ENCODE data around the gene NAT16.

The NAT16 gene

DNA sequence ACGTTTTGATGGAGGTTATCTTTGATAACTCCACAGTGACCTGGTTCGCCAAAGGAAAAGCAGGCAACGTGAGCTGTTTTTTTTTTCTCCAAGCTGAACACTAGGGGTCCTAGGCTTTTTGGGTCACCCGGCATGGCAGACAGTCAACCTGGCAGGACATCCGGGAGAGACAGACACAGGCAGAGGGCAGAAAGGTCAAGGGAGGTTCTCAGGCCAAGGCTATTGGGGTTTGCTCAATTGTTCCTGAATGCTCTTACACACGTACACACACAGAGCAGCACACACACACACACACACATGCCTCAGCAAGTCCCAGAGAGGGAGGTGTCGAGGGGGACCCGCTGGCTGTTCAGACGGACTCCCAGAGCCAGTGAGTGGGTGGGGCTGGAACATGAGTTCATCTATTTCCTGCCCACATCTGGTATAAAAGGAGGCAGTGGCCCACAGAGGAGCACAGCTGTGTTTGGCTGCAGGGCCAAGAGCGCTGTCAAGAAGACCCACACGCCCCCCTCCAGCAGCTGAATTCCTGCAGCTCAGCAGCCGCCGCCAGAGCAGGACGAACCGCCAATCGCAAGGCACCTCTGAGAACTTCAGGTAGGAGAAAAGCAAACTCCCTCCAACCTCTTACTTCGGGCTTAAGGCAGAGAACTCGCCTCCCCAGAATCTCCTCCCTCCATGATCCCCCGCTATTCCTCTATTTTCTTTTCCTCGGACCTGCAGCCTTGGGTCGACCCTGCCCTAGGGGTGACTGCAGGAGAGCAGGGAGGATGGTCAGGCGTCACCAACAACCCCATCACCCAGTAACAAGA lies 53.2 kb downstream of the NAT16 start, which contains the start of gene SERPINE1:
Gene SERPINE1 (plus strand): TSS at position 454 of the 809 bp plus-strand sequence. CDS start 1,290 bp downstream, outside the sequence.
- TF ChIP-seq, protein P1, sequence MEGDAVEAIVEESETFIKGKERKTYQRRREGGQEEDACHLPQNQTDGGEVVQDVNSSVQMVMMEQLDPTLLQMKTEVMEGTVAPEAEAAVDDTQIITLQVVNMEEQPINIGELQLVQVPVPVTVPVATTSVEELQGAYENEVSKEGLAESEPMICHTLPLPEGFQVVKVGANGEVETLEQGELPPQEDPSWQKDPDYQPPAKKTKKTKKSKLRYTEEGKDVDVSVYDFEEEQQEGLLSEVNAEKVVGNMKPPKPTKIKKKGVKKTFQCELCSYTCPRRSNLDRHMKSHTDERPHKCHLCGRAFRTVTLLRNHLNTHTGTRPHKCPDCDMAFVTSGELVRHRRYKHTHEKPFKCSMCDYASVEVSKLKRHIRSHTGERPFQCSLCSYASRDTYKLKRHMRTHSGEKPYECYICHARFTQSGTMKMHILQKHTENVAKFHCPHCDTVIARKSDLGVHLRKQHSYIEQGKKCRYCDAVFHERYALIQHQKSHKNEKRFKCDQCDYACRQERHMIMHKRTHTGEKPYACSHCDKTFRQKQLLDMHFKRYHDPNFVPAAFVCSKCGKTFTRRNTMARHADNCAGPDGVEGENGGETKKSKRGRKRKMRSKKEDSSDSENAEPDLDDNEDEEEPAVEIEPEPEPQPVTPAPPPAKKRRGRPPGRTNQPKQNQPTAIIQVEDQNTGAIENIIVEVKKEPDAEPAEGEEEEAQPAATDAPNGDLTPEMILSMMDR (IDR thresholded peaks at IDR 0.05): no peak

DNA sequence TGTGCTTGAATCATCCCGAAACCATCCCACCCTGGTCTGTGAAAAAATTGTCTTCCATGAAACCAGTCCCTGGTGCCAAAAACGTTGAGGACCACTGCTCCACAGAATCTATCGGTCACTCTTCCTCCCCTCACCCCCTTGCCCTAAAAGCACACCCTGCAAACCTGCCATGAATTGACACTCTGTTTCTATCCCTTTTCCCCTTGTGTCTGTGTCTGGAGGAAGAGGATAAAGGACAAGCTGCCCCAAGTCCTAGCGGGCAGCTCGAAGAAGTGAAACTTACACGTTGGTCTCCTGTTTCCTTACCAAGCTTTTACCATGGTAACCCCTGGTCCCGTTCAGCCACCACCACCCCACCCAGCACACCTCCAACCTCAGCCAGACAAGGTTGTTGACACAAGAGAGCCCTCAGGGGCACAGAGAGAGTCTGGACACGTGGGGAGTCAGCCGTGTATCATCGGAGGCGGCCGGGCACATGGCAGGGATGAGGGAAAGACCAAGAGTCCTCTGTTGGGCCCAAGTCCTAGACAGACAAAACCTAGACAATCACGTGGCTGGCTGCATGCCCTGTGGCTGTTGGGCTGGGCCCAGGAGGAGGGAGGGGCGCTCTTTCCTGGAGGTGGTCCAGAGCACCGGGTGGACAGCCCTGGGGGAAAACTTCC lies 54.0 kb downstream of the NAT16 start:
- TF ChIP-seq, protein P1 (IDR thresholded peaks at IDR 0.05): no peak

DNA sequence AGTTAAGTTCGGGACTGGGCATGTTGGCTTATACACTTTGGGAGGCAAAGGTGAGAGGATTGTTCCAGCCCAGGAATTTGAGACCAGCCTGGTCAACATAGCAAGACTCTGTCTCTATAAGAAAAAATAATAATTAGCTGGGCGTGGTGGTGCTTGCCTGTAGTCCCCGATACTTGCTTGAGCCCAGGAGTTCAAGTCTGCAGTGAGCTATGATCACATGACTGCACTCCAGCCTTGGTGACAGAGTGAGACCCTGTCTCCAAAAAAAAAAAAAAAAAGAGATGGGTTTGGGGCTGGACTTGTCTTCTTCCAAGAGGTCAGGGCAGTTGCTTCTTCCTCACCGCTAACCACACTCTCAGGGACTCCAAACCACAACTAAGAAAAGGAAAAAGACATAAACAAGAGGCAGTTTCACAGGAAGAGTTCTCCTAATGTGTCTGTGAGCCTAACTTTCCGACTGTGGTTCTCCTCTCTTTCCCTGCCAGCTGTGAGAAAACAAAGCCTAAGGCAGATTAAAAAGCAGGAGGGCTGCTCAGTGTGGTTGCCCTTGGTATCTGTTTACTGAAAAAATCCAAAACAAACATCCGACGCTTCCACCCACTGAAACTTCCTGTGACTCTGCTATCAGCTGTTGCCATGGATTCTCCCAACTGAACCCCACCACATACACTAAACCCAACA lies 55.6 kb downstream of the NAT16 start:
- TF ChIP-seq, protein P1 (IDR thresholded peaks at IDR 0.05): no peak

DNA sequence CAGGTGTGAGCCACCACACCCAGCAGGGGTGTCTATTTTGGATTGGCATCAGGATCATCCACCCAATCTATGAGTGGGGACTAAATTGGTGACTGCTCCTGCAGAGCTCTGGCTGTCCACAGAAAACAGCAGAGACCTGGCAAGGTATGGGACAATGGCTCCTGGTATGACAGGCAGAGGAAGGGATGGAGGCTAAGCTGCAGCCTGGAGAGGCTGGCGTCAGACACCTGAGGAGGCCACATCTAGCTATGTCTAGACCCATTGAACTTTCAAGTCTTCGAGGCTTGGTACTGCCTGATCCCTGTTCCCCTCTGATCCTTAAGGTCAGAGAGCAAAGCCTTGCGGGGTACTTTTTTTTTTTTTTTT lies 56.4 kb downstream of the NAT16 start:
- TF ChIP-seq, protein P1 (IDR thresholded peaks at IDR 0.05): no peak

DNA sequence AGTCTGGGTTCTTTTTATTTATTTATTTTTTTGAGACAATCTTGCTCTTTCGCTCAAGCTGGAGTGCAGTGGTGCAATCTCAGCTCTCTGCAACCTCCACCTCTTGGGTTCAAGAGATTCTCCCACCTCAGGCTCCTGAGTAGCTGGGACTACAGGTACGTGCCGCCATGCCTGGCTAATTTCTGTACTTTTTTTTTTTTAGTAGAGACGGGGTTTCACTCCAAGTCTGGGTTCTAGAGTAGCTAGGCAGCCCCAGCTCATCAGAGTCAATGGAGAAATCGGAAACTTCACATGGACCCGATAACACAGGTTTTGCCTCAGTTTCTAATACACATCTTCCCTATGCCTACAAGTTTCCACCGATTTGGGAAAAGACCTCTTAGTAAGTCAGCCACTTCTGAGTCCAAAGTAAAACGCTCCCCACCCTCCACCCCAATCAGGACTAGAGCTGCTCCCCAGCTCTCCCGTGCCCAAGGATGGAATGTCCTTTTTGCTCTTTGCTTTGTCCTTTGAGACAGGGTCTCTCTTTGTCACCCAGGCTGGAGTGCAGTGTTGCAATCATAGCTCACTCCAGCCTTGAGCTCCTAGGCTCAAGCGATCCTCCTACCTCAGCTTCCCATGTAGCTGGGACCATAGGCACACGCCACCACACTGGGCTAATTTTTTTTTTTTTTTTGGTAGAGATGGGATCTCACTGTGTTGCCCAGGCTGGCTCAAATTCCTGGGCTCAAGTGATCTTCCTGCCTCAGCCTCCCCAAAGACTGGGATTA lies 57.0 kb downstream of the NAT16 start:
- TF ChIP-seq, protein P1 (IDR thresholded peaks at IDR 0.05): no peak

DNA sequence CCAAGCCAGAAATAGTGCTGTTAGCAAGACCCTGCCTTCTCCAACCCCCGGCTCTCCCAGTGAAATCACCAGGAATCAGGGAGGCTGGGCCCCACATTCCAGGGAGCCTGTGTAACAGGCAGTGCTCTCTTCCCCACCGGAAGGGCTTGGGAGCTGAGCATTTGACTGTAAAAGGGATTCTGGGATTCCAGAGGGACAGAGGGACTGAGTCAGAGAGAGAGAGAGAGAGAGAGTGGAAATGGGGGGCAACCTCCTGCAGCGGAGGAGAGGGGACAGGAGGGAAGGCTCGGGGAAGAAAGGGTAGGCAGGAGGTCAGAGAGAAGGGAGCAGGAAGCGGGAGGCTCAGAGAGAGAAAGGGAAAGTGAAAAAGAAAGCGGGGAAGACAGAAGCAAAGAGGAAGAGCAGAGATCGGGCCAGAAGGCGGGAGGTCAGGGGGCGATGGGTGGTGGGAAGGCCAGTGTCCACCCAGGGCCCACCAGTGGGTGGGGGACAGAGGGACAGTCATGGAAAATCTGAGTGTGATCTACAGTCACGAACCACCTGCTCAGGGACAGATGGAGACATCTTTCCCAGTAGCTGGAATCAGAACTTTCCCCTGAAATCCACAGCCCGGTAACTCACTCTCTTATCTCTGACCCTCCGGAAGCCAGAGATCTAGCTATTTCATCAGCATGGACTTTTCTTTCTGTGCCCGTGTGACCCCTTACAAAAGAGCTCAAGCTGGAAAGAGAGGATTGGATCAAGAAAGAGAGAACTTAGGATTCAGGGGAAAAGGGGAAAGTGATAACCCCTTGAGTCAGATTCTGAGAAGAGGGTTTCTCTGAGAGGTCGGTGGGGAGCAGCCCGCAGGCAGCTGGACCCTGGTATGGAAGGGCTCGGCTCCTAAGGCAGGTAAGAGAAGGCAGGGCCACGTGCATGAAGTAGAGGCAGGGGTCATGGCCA lies 57.8 kb downstream of the NAT16 start:
- TF ChIP-seq, protein P1 (IDR thresholded peaks at IDR 0.05): no peak

Data from LNCAP (cell line).